ENCODE data around the gene HAPLN3. TPM values are rescaled to one million over a fixed set of nuclear protein-coding genes. Genes with fewer than 3 reads are reported as not detected.

Gene HAPLN3
- total RNA-seq, 1 donor from 2014 or later = 5.6 TPM

Other genes starting within 250 kb of the HAPLN3 start
- 0.04 TPM for gene ACAN, start 92.1 kb downstream of the HAPLN3 start, total RNA-seq
- gene MFGE8, start 17.8 kb upstream of the HAPLN3 start, total RNA-seq = 43.8 TPM
- 49.1 TPM for gene ABHD2, start 192.9 kb upstream of the HAPLN3 start, total RNA-seq